GM19455 (cell line): Measurements from ENCODE around the gene HIPK3.
"Not testable (repeated sequence)": the region's sequence is repeated elsewhere in the genome, so short reads cannot be mapped to it uniquely, and the experiment has no call there.

Source experiments
- ATAC-seq: cut with Tn5 transposase; IDR thresholded peaks from one replicate; pipeline ENCODE4 v1.9.1; 2021; ENCODE audit not compliant: unreplicated experiment

Gene HIPK3

GRCh38 chr11:33296695-33297094 is 39.5 kb downstream of the HIPK3 start:
- no peak for ATAC-seq

- no peak for ATAC-seq
Measured at GRCh38 chr11:33303541-33303940, 46.4 kb downstream of the HIPK3 start.

- not testable (repeated sequence) for ATAC-seq
Measured at GRCh38 chr11:33306821-33307220, 49.6 kb downstream of the HIPK3 start.

GRCh38 chr11:33307984-33308383 is 50.8 kb downstream of the HIPK3 start:
- ATAC-seq = no peak

- ATAC-seq = no peak
Measured at GRCh38 chr11:33309118-33309517, 51.9 kb downstream of the HIPK3 start.

- ATAC-seq = no peak
Measured at GRCh38 chr11:33310720-33311500, 53.7 kb downstream of the HIPK3 start.

GRCh38 chr11:33311680-33312079 is 54.5 kb downstream of the HIPK3 start:
- no peak for ATAC-seq

GRCh38 chr11:33315822-33316221 is 58.6 kb downstream of the HIPK3 start:
- no peak for ATAC-seq

GRCh38 chr11:33317662-33318061 is 60.5 kb downstream of the HIPK3 start:
- ATAC-seq = no peak

- ATAC-seq = no peak
Measured at GRCh38 chr11:33320016-33320813, 63.0 kb downstream of the HIPK3 start.

- ATAC-seq = no peak
Measured at GRCh38 chr11:33320814-33321330, 63.7 kb downstream of the HIPK3 start.

GRCh38 chr11:33321422-33321821 is 64.2 kb downstream of the HIPK3 start:
- ATAC-seq = no peak

- ATAC-seq = no peak
Measured at GRCh38 chr11:33323421-33323820, 66.2 kb downstream of the HIPK3 start.

GRCh38 chr11:33324302-33324985 is 67.3 kb downstream of the HIPK3 start:
- ATAC-seq = no peak

GRCh38 chr11:33325451-33325850 is 68.3 kb downstream of the HIPK3 start:
- ATAC-seq = no peak

GRCh38 chr11:33329705-33330329 is 72.6 kb downstream of the HIPK3 start:
- no peak for ATAC-seq

GRCh38 chr11:33333816-33334215 is 76.6 kb downstream of the HIPK3 start:
- no peak for ATAC-seq

GRCh38 chr11:33334627-33335026 is 77.4 kb downstream of the HIPK3 start:
- ATAC-seq = no peak

- ATAC-seq = no peak
Measured at GRCh38 chr11:33339247-33339646, 82.1 kb downstream of the HIPK3 start.

GRCh38 chr11:33344611-33345010 is 87.4 kb downstream of the HIPK3 start:
- no peak for ATAC-seq
